A549 (cell line): ENCODE measurements around the gene AGRN.

Experiments
- ATOH8 ChIP-seq: fragments of 250-450 bp; sonication (Bioruptor Pico); IDR thresholded peaks from 2 replicates; pipeline ENCODE4 v1.5.0; 2020; ENCODE audit warnings: low read depth, mild to moderate bottlenecking, moderate library complexity
- CBX2 ChIP-seq: fragments of 200-600 bp; sonication (generic); IDR thresholded peaks from 2 replicates; pipeline ENCODE4 v1.6.1; 2016; ENCODE audit warnings: low read depth, mild to moderate bottlenecking, borderline replicate concordance
- CTCF ChIP-seq: fragments of >200 bp; sonication (Bioruptor Twin); formaldehyde crosslinking; IDR thresholded peaks from 3 replicates; pipeline ENCODE4 v1.5.1; 2016
- HMGXB4 ChIP-seq: fragments of 250-450 bp; sonication (Bioruptor Pico); IDR thresholded peaks from 2 replicates; pipeline ENCODE4 v1.5.0; 2021; ENCODE audit warnings: mild to moderate bottlenecking, moderate library complexity, borderline replicate concordance
- JUNB ChIP-seq: fragments of >200 bp; sonication (Bioruptor Twin); formaldehyde crosslinking; IDR thresholded peaks from 2 replicates; pipeline ENCODE4 v1.6.1; 2016
- MAZ ChIP-seq: fragments of 150-350 bp; IDR thresholded peaks from 2 replicates; pipeline ENCODE4 v1.6.1; 2014; ENCODE audit warnings: antibody characterized with exemption, low read depth, low read length, borderline replicate concordance
- PBX3 ChIP-seq: IDR thresholded peaks from 2 replicates; pipeline ENCODE4 v1.6.1; 2012
- POLR2A ChIP-seq: IDR thresholded peaks from 2 replicates; pipeline ENCODE4 v1.6.1; 2012; ENCODE audit warnings: mild to moderate bottlenecking, low read length
- REST ChIP-seq: fragments of 200-600 bp; sonication (generic); IDR thresholded peaks from 2 replicates; pipeline ENCODE4 v1.6.1; 2016; ENCODE audit warnings: antibody characterized with exemption, mild to moderate bottlenecking, moderate library complexity
- USF2 ChIP-seq: fragments of 450-650 bp; IDR thresholded peaks from 2 replicates; pipeline ENCODE4 v1.6.1; 2014; ENCODE audit warnings: antibody characterized with exemption

GRCh38 chr1:1053682-1054081 lies 33.8 kb downstream of the AGRN start:
- TF ChIP-seq ATOH8 (CRISPR knock-in tag) (no peak), CTCF (no peak), USF2 (no peak), HMGXB4 (CRISPR knock-in tag) (no peak), PBX3 (no peak), CBX2 (no peak), MAZ (no peak), JUNB (no peak), POLR2A (no peak), REST (no peak)
